Neutrophil (primary cell): ENCODE measurements around the gene EXT2.

Source experiments
- H3K27ac ChIP-seq: fragments of 200-600 bp; sonication (generic); 2 replicates; pipeline ENCODE4 v1.5.1; 2016; ENCODE audit warnings: mild to moderate bottlenecking, moderate library complexity
- H3K27me3 ChIP-seq: fragments of 200-600 bp; sonication (generic); 2 replicates; pipeline ENCODE4 v1.6.0; 2016; ENCODE audit warnings: mild to moderate bottlenecking
- H3K36me3 ChIP-seq: fragments of 200-600 bp; sonication (generic); 2 replicates; pipeline ENCODE4 v1.5.1; 2017
- H3K4me1 ChIP-seq, 2 experiments: fragments of 200-600 bp in 1 of 2; sonication (generic) in 1 of 2; 1 replicate in 1 of 2; 2 replicates in 1 of 2; pipeline versions ENCODE4 v1.5.1 to v1.6.1; 2013 to 2016; ENCODE audit warnings: low read depth in 1 of 2, low read length in 1 of 2, mild to moderate bottlenecking in 1 of 2, moderate library complexity in 1 of 2; ENCODE audit not compliant: control insufficient read depth in 1 of 2, insufficient read depth in 1 of 2
- H3K4me3 ChIP-seq, 2 experiments: fragments of 200-600 bp in 1 of 2; sonication (generic) in 1 of 2; 1 replicate in 1 of 2; 2 replicates in 1 of 2; pipeline ENCODE4 v1.5.1; 2013 to 2016; ENCODE audit warnings: low read depth in 1 of 2, low read length in 1 of 2, mild to moderate bottlenecking in 1 of 2, moderate library complexity in 1 of 2
- H3K9me3 ChIP-seq: fragments of 200-600 bp; sonication (generic); 2 replicates; pipeline ENCODE4 v1.5.1; 2016
- CTCF ChIP-seq: fragments of 200-600 bp; sonication (generic); IDR thresholded peaks from 2 replicates; pipeline ENCODE4 v1.5.1; 2016; ENCODE audit warnings: antibody characterized with exemption

The EXT2 gene

GRCh38 chr11:44207292-44207691 lies 111.8 kb downstream of the EXT2 start:
- no peak overlapping the region for H3K4me3 ChIP-seq
- no peak overlapping the region for H3K27ac ChIP-seq
- no peaks in the 10 kb centered on the region for H3K9me3 ChIP-seq

GRCh38 chr11:44208976-44209603 lies 113.6 kb downstream of the EXT2 start:
- TF ChIP-seq CTCF = no peak
- Histone ChIP-seq H3K9me3 (no peaks in the 10 kb centered on the region), H3K27ac (no peak overlapping the region), H3K4me3 (no peak overlapping the region), H3K27me3 (no peaks in the 10 kb centered on the region), H3K36me3 (no peaks in the 10 kb centered on the region), H3K4me1 (no peaks in the 10 kb centered on the region)

More at GRCh38 chr11:44207292-44207691, 111.8 kb downstream of the EXT2 start:
- Histone ChIP-seq H3K36me3 (no peaks in the 10 kb centered on the region), H3K27me3 (no peaks in the 10 kb centered on the region), H3K4me1 (no peaks in the 10 kb centered on the region)
- TF ChIP-seq CTCF = no peak

GRCh38 chr11:44212128-44212527 lies 116.7 kb downstream of the EXT2 start:
- Histone ChIP-seq H3K27me3 (no peaks in the 10 kb centered on the region), H3K9me3 (no peaks in the 10 kb centered on the region), H3K4me1 (no peaks in the 10 kb centered on the region), H3K4me3 (no peak overlapping the region), H3K27ac (no peak overlapping the region), H3K36me3 (no peaks in the 10 kb centered on the region)
- no peak for TF ChIP-seq CTCF

GRCh38 chr11:44213148-44213547 lies 117.7 kb downstream of the EXT2 start:
- Histone ChIP-seq H3K36me3 (no peaks in the 10 kb centered on the region), H3K4me3 (no peak overlapping the region), H3K27ac (no peak overlapping the region), H3K4me1 (no peaks in the 10 kb centered on the region), H3K27me3 (no peaks in the 10 kb centered on the region), H3K9me3 (no peaks in the 10 kb centered on the region)
- no peak for TF ChIP-seq CTCF

- Histone ChIP-seq H3K27me3 (no peaks in the 10 kb centered on the region), H3K4me3 (no peak overlapping the region), H3K9me3 (no peaks in the 10 kb centered on the region), H3K4me1 (no peaks in the 10 kb centered on the region), H3K27ac (no peak overlapping the region), H3K36me3 (no peaks in the 10 kb centered on the region)
- TF ChIP-seq CTCF = no peak
Observed at GRCh38 chr11:44217432-44217831, 122.0 kb downstream of the EXT2 start.
